Right lobe of liver (tissue), 6 donors: ENCODE data around the gene AQP4. TPM values are rescaled to one million over a fixed set of nuclear protein-coding genes. Genes with fewer than 3 reads are reported as not detected.

Experiments
- ATAC-seq, 4 donors: fragments of 200-7000 bp; cut with Tn5 transposase; one replicate each; pipeline ENCODE4 v1.9.1; 2020; ENCODE audit warnings: mild to moderate bottlenecking in 4 of 4, moderate library complexity in 4 of 4
- DNase-seq, 3 donors: peaks; one replicate each; pipeline ENCODE4 v3.0.0-alpha.2; 2020
- H3K27ac ChIP-seq, 3 donors: fragments of 200-600 bp; one replicate each; pipeline ENCODE4 v1.8.0; 2022
- H3K27me3 ChIP-seq, 2 donors: fragments of 200-600 bp; one replicate each; pipeline ENCODE4 v1.8.0; 2022
- H3K36me3 ChIP-seq, 4 donors: fragments of 200-600 bp; sonication (generic) in 1 of 4; one replicate each; pipeline versions ENCODE4 v1.5.1 to v1.8.0; 2017 to 2022; ENCODE audit warnings: control low read depth in 1 of 4
- H3K4me1 ChIP-seq, 4 donors: fragments of 200-600 bp; sonication (generic) in 1 of 4; one replicate each; pipeline versions ENCODE4 v1.5.1 to v1.8.0; 2017 to 2022; ENCODE audit warnings: control low read depth in 1 of 4
- H3K4me3 ChIP-seq, 3 donors: fragments of 200-600 bp; one replicate each; pipeline ENCODE4 v1.8.0; 2022
- H3K9me3 ChIP-seq, 4 donors: fragments of 200-600 bp; sonication (generic) in 1 of 4; one replicate each; pipeline versions ENCODE4 v1.5.1 to v1.8.0; 2017 to 2022; ENCODE audit warnings: control low read depth in 1 of 4
- POLR2A ChIP-seq: fragments of 450-650 bp; IDR thresholded peaks from one replicate; pipeline ENCODE4 v1.6.1; 2017; ENCODE audit warnings: antibody characterized with exemption, mild to moderate bottlenecking
- WGBS: methylation state at CpG from one replicate; pipeline ENCODE4 v1.1.6; 2018; ENCODE audit warnings: low coverage, low lambda C conversion rate; ENCODE audit not compliant: insufficient coverage; ENCODE audit errors: missing lambda C conversion rate; 5-methylcytosine and 5-hydroxymethylcytosine counted together
- intact Hi-C, 2 donors: fragments of 100-400 bp; cut with DNase I; formaldehyde crosslinking; loops; one replicate each; pipeline versions ENCODE4 v1.11.2 to v1.14.1; 2022
- long read RNA-seq: library from polyadenylated mRNA; unstranded; transcript quantifications from one replicate; pipeline ENCODE4 v2.0.0, GENCODE V29; 2019
- total RNA-seq, 6 experiments: library from RNA; depleted of rRNA in 2 of 6; stranded (reverse); fragments of >200 nt in 2 of 6; fragmentation: NEBNext Ultra II Directional in 3 of 6; extraction: Animal tissue kit (Norgen Biotek cat#: 25700) in 3 of 6; gene quantifications; one replicate each; pipeline versions ENCODE4 v1.1.0 to v1.2.4, GENCODE V29; 2016 to 2023
- TF ChIP-seq, protein P1 (sequence below), 4 donors: fragments of 200-600 bp in 3 of 4; fragments of 450-650 bp in 1 of 4; IDR thresholded peaks; one replicate each; pipeline versions ENCODE4 v1.5.1 to v1.8.0; 2016 to 2022; ENCODE audit warnings: antibody characterized with exemption in 4 of 4, mild to moderate bottlenecking in 2 of 4
- donor health status: DM: no; HTN: yes; CAD: no.
- donor health status: DM: no; HTN: no; CAD: no.
- donor health status: DM: no; HTN: no; CAD: no.
- donor health status: DM: no; HTN: yes; CAD: no.
- donor health status: DM: no; HTN: yes; CAD: no.

AQP4 gene, protein sequence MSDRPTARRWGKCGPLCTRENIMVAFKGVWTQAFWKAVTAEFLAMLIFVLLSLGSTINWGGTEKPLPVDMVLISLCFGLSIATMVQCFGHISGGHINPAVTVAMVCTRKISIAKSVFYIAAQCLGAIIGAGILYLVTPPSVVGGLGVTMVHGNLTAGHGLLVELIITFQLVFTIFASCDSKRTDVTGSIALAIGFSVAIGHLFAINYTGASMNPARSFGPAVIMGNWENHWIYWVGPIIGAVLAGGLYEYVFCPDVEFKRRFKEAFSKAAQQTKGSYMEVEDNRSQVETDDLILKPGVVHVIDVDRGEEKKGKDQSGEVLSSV
- 1 to 10 TPM in 5 of 6 experiments, under 1 TPM in 1; 0.82 to 1.7 (median 1.2) TPM for total RNA-seq
- long read RNA-seq, result 0 reads

DNA sequence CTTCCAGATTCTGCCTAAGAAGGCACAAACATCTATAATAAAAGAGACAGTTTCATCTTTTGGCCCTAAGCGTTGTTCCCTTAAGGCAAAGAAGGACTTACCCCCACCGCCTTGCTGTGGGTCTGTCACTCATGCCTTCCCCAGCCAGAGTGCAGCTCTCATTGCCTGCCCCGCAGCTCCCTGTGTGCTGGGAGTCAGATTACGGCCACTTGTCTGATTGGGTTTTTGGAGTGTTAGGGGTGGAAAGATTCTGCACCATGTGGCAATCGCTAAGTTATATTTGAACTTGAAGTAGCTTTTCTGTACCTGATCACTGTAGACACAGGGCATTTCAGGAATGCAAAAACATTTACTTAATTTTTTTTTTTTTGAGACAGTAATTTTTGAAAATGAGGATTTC lies at the start of gene AQP4:
TSS of gene AQP4 (minus strand) at position 151 of the 400 bp plus-strand sequence. CDS start at position 133, 18 bp downstream.
- ATAC-seq, result no peak
- no peak for DNase-seq
- no peak for TF ChIP-seq POLR2A
- TF ChIP-seq, protein P1, sequence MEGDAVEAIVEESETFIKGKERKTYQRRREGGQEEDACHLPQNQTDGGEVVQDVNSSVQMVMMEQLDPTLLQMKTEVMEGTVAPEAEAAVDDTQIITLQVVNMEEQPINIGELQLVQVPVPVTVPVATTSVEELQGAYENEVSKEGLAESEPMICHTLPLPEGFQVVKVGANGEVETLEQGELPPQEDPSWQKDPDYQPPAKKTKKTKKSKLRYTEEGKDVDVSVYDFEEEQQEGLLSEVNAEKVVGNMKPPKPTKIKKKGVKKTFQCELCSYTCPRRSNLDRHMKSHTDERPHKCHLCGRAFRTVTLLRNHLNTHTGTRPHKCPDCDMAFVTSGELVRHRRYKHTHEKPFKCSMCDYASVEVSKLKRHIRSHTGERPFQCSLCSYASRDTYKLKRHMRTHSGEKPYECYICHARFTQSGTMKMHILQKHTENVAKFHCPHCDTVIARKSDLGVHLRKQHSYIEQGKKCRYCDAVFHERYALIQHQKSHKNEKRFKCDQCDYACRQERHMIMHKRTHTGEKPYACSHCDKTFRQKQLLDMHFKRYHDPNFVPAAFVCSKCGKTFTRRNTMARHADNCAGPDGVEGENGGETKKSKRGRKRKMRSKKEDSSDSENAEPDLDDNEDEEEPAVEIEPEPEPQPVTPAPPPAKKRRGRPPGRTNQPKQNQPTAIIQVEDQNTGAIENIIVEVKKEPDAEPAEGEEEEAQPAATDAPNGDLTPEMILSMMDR (IDR thresholded peaks at IDR 0.05), result no peak
- Histone ChIP-seq H3K4me3 (no peak within 1 kb of the TSS), H3K9me3 (no peaks in the 10 kb centered on the region), H3K4me1 (no peaks in the 10 kb centered on the region), H3K27me3 (no peaks in the 10 kb centered on the region), H3K36me3 (no peaks in the 10 kb centered on the region), H3K27ac (no peak within 1 kb of the TSS)
- intact Hi-C loops, result no loop called here
- WGBS, result 68% methylated on average over 4 of the region's 5 CpGs

DNA sequence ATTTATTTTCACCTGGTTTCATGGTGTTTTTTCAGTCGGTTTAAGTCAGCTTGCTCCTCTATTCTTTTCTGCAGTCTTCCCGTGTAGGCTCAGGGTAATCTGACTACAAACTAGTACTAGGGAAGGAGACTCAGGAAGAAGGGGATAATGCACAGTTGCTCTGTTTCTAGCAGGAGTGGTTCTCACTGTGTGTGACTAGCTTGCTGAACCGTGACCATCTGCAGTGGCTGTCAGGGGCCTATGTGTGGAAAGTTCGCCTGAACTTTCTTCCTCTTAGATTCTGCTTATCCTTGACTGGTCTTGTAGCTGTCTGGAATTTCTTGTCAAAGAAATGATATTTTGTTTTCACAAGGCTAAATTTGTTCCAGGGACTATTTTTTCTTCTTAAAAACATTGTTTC lies 46.3 kb upstream of the AQP4 start:
- Histone ChIP-seq H3K27ac (no peak overlapping the region), H3K9me3 (no peaks in the 10 kb centered on the region), H3K36me3 (no peaks in the 10 kb centered on the region), H3K4me3 (no peak overlapping the region), H3K4me1 (no peaks in the 10 kb centered on the region), H3K27me3 (no peaks in the 10 kb centered on the region)
- intact Hi-C loops, result no loop called here
- ATAC-seq (no peak), DNase-seq (no peak)
- WGBS, result 66% methylated on average over 4 of the region's 4 CpGs
- TF ChIP-seq, protein P1 (IDR thresholded peaks at IDR 0.05), result no peak
- TF ChIP-seq POLR2A, result no peak

DNA sequence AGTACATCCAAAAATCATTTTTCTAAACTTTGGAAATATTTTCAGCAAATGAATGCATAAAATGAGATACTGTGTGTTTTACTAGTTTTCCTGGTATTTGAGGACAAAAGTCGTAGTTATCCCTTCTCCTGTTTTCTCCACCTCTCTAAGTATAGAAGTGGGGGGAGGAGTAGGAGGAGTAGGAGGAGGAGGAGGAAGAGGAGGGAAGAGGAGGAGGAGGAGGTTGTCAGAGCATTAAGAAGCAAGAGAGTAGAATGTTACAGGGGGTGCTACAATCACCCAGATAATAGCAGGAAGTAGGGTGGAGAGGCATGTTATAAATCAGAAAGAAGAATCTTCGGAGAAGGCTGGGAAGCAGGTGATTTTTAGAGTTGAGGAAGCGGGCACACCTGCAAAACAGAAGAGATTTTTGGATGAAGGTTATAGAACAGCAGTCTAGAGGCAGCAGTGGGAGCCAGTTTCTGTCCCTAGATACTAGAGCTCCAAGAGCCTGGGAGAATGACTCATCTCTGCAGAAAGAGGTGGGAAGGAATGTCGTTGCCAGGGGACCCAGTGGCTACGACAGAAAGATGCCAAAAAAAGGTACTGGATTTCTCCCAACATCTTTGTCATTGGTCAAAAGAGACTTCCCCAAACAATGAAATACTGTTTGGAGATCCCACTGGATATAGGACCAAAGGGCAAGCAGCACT lies 44.2 kb upstream of the AQP4 start:
- no peaks in the 10 kb centered on the region for H3K4me1 ChIP-seq
- DNase-seq (no peak), ATAC-seq (no peak)
- 63% methylated on average over 5 of the region's 5 CpGs for WGBS
- no peaks in the 10 kb centered on the region for H3K9me3 ChIP-seq
- H3K27me3 ChIP-seq, result no peaks in the 10 kb centered on the region
- no peak overlapping the region for H3K4me3 ChIP-seq
- no peaks in the 10 kb centered on the region for H3K36me3 ChIP-seq
- intact Hi-C loops, result no loop called here
- H3K27ac ChIP-seq, result no peak overlapping the region
- no peak for TF ChIP-seq POLR2A

DNA sequence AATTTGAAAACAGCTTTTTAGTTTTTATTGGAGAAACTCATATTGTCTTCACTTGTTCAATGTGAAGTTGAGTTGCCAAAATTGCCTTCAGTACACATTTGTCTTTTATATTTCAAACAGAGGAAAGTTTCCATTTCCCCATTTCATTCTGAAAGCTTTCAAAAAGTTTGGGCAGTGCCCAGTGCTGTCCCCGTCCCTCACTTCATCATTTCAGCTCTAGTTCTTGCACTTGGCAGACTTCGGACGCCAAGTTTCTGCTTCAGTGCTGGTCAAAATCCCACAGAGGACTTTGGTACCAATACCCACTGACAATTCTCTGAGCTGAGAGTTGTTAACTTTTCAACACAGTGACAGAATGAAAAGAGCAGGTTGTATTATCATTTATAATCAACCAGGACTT lies 43.4 kb upstream of the AQP4 start:
- no peak for DNase-seq
- 63% methylated on average over 3 of the region's 3 CpGs for WGBS
- no peaks in the 10 kb centered on the region for H3K9me3 ChIP-seq
- ATAC-seq, result no peak
- no peaks in the 10 kb centered on the region for H3K36me3 ChIP-seq
- no peak overlapping the region for H3K4me3 ChIP-seq
- TF ChIP-seq, protein P1 (IDR thresholded peaks at IDR 0.05), result no peak
- no peak for TF ChIP-seq POLR2A
- intact Hi-C loops, result no loop called here
- no peak overlapping the region for H3K27ac ChIP-seq
- no peaks in the 10 kb centered on the region for H3K4me1 ChIP-seq
- no peaks in the 10 kb centered on the region for H3K27me3 ChIP-seq

DNA sequence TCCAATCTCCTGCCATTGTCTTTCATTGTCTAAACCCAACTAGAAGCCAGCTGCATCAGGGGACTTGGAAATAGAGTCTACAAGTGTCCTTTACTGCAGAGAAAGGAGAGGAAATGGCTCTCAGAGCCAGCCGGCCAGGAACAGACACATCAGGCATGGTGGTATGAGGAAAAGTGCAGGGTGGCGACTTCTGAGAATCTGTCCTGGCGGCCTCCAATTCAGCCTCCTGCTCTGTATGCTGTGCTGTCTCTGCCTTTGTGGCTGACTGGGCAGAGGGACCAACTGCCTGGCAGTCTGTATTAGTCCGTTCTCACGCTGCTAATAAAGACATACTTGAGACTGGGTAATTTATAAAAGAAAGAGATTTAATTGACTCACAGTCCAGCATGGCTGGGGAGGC lies 36.8 kb upstream of the AQP4 start:
- no peak for TF ChIP-seq POLR2A
- TF ChIP-seq, protein P1 (IDR thresholded peaks at IDR 0.05), result no peak
- no peak overlapping the region for H3K4me3 ChIP-seq
- no peaks in the 10 kb centered on the region for H3K4me1 ChIP-seq
- DNase-seq, result no peak
- no peak for ATAC-seq
- no peaks in the 10 kb centered on the region for H3K36me3 ChIP-seq
- WGBS, result 88% methylated on average over 5 of the region's 5 CpGs
- H3K27ac ChIP-seq, result no peak overlapping the region
- intact Hi-C loops, result no loop called here
- H3K27me3 ChIP-seq, result no peaks in the 10 kb centered on the region
- H3K9me3 ChIP-seq, result peaks cover 0 to 3% (median 0%) of the 10 kb centered on the region in 4 donors
